GM23338 (cell line): ENCODE measurements around the gene MSH2. TPM values are rescaled to one million over a fixed set of nuclear protein-coding genes. Genes with fewer than 3 reads are reported as not detected.
A peak's percentile ranks its signal among the peaks of the same experiment; 100 is the strongest.

Experiments used
- ATAC-seq: fragments of 200-7000 bp; cut with Tn5 transposase; 3 replicates; pipeline ENCODE4 v1.9.1; 2020
- DNase-seq: peaks from one replicate; pipeline ENCODE4 v3.0.0-alpha.2; 2015; ENCODE audit warnings: low spot score
- H2AFZ ChIP-seq: fragments of 200-600 bp; sonication (generic); 2 replicates; pipeline ENCODE4 v1.8.0; 2016; ENCODE audit warnings: antibody characterized with exemption, mild to moderate bottlenecking, moderate library complexity
- H3F3A ChIP-seq: fragments of 200-600 bp; sonication (generic); replicated peaks from 2 replicates; pipeline ENCODE4 v1.8.0; 2017; ENCODE audit warnings: antibody characterized with exemption, mixed run types, low read depth
- H3K27ac ChIP-seq: fragments of 200-600 bp; sonication (generic); 2 replicates; pipeline ENCODE4 v1.6.1; 2016; ENCODE audit warnings: low read depth
- H3K27me3 ChIP-seq: fragments of 200-600 bp; sonication (generic); 2 replicates; pipeline ENCODE4 v1.8.0; 2016; ENCODE audit warnings: mild to moderate bottlenecking, mixed run types, moderate library complexity; ENCODE audit not compliant: insufficient read depth
- H3K36me3 ChIP-seq: fragments of 200-600 bp; sonication (generic); 2 replicates; pipeline ENCODE4 v1.8.0; 2016; ENCODE audit warnings: mild to moderate bottlenecking; ENCODE audit not compliant: insufficient read depth
- H3K4me1 ChIP-seq: fragments of 200-600 bp; sonication (generic); 2 replicates; pipeline ENCODE4 v1.8.0; 2016; ENCODE audit warnings: mild to moderate bottlenecking, moderate library complexity; ENCODE audit not compliant: insufficient read depth
- H3K4me2 ChIP-seq: fragments of 200-600 bp; sonication (generic); 2 replicates; pipeline ENCODE4 v1.7.1; 2017; ENCODE audit warnings: mixed run types
- H3K4me3 ChIP-seq: fragments of 200-600 bp; sonication (generic); 2 replicates; pipeline ENCODE4 v1.6.1; 2016; ENCODE audit warnings: mixed run types
- H3K79me2 ChIP-seq: fragments of 200-600 bp; sonication (generic); replicated peaks from 2 replicates; pipeline ENCODE4 v1.8.0; 2017; ENCODE audit warnings: mild to moderate bottlenecking; ENCODE audit not compliant: insufficient read depth
- H3K9me2 ChIP-seq: fragments of 200-600 bp; sonication (generic); 2 replicates; pipeline ENCODE4 v1.8.0; 2017; ENCODE audit not compliant: insufficient read depth
- H4K20me1 ChIP-seq: fragments of 200-600 bp; sonication (generic); replicated peaks from 2 replicates; pipeline ENCODE4 v1.8.0; 2017; ENCODE audit warnings: mild to moderate bottlenecking; ENCODE audit not compliant: insufficient read depth
- H3K27ac Mint-ChIP-seq: 2 replicates; pipeline ENCODE4 v1.8.0; 2020; ENCODE audit warnings: inconsistent platforms, mild to moderate bottlenecking, moderate library complexity, mixed read lengths
- H3K27me3 Mint-ChIP-seq: 3 replicates; pipeline ENCODE4 v1.8.0; 2022; ENCODE audit warnings: low read depth, mild to moderate bottlenecking, moderate library complexity, mixed read lengths, inconsistent platforms; ENCODE audit not compliant: insufficient read depth, poor library complexity
- H3K36me3 Mint-ChIP-seq: 3 replicates; pipeline ENCODE4 v1.8.0; 2021; ENCODE audit warnings: low read depth, mild to moderate bottlenecking, inconsistent platforms, moderate library complexity, mixed read lengths
- H3K4me1 Mint-ChIP-seq: 3 replicates; pipeline ENCODE4 v1.8.0; 2020; ENCODE audit warnings: mild to moderate bottlenecking, inconsistent platforms, mixed read lengths
- H3K4me3 Mint-ChIP-seq: 3 replicates; pipeline ENCODE4 v1.8.0; 2021; ENCODE audit warnings: moderate library complexity, mild to moderate bottlenecking, inconsistent platforms, mixed read lengths
- H3K9me3 Mint-ChIP-seq: 3 replicates; pipeline ENCODE4 v1.8.0; 2020; ENCODE audit warnings: moderate library complexity, mild to moderate bottlenecking, inconsistent platforms, mixed read lengths
- CREB1 ChIP-seq: fragments of 250-450 bp; sonication (Bioruptor Pico); IDR thresholded peaks from 2 replicates; pipeline ENCODE4 v1.5.0; 2020; ENCODE audit warnings: low read depth, mild to moderate bottlenecking, moderate library complexity
- CTCF ChIP-seq, 2 experiments: fragments of 200-600 bp in 1 of 2; sonication (generic) in 1 of 2; conservative IDR thresholded peaks; 2 replicates each; pipeline versions ENCODE4 v1.5.1 to v1.6.1; 2016 to 2017; ENCODE audit warnings: antibody characterized with exemption in 2 of 2, low read depth in 2 of 2, mild to moderate bottlenecking in 2 of 2, moderate library complexity in 1 of 2
- ETS1 ChIP-seq: IDR thresholded peaks from 2 replicates; pipeline ENCODE4 v1.6.1; 2016; ENCODE audit warnings: antibody characterized with exemption
- EZH2phosphoT487 ChIP-seq: fragments of 200-600 bp; sonication (generic); IDR thresholded peaks from one replicate; pipeline ENCODE4 v1.8.1; 2018; ENCODE audit warnings: antibody characterized with exemption; ENCODE audit not compliant: unreplicated experiment
- JUNB ChIP-seq: IDR thresholded peaks from one replicate; pipeline ENCODE4 v1.6.1; 2016; ENCODE audit warnings: antibody characterized with exemption; ENCODE audit not compliant: unreplicated experiment
- NANOG ChIP-seq: IDR thresholded peaks from 2 replicates; pipeline ENCODE4 v1.6.1; 2016; ENCODE audit warnings: antibody characterized with exemption, borderline replicate concordance
- POLR2AphosphoS5 ChIP-seq: IDR thresholded peaks from 2 replicates; pipeline ENCODE4 v1.6.1; 2016; ENCODE audit warnings: antibody characterized with exemption, low read depth
- STAT1 ChIP-seq: IDR thresholded peaks from one replicate; pipeline ENCODE4 v1.6.1; 2016; ENCODE audit warnings: antibody characterized with exemption; ENCODE audit not compliant: unreplicated experiment
- ZNF114 ChIP-seq: fragments of 250-450 bp; sonication (Bioruptor Pico); IDR thresholded peaks from 2 replicates; pipeline ENCODE4 v1.5.0; 2020; ENCODE audit warnings: mild to moderate bottlenecking, moderate library complexity
- ZNF462 ChIP-seq: fragments of 250-450 bp; sonication (Bioruptor Pico); IDR thresholded peaks from 2 replicates; pipeline ENCODE4 v1.5.0; 2020; ENCODE audit warnings: mild to moderate bottlenecking, moderate library complexity
- polyA plus RNA-seq: library from polyadenylated mRNA; unstranded; fragments of >200 nt; fragmentation: Nextera tagmentation; extraction: Ambion mirVana; gene quantifications from 2 replicates; pipeline ENCODE4 v1.2.1, GENCODE V29; 2016
- total RNA-seq: library from RNA; depleted of rRNA; stranded (reverse); fragments of >200 nt; shearing (Covaris generic); gene quantifications from 2 replicates; pipeline ENCODE4 v1.2.3, GENCODE V29; 2014

Gene MSH2
- total and polyA plus RNA-seq, 2 experiments from 2014 or later, result 156 to 249 TPM

- Histone ChIP-seq H4K20me1 (no peaks in the 10 kb centered on the region), H3F3A (peaks cover 10% of the 10 kb centered on the region; the same call in 1 of the 2 replicates), H3K4me2 (peak overlapping the region; percentile 87), H3K9me2 (no peaks in the 10 kb centered on the region), H3K79me2 (no peaks in the 10 kb centered on the region), H3K27me3 (peaks cover 29% of the 10 kb centered on the region), H3K27ac (no peak overlapping the region), H3K4me3 (peak overlapping the region; percentile 61), H3K36me3 (no peaks in the 10 kb centered on the region), H2AFZ (no peak overlapping the region), H3K4me1 (peaks cover 19% of the 10 kb centered on the region)
- DNase-seq (no peak), ATAC-seq (no peak)
- Mint-ChIP-seq H3K27ac (no peak overlapping the region), H3K9me3 (no peaks in the 10 kb centered on the region; the same call in 2 of the 3 replicates), H3K4me1 (peaks cover 36% of the 10 kb centered on the region), H3K36me3 (no peaks in the 10 kb centered on the region; the same call in 2 of the 3 replicates), H3K27me3 (peaks cover 25% of the 10 kb centered on the region), H3K4me3 (peak overlapping the region; percentile 45)
- TF ChIP-seq POLR2AphosphoS5 (no peak), JUNB (no peak), NANOG (no peak), CREB1 (CRISPR knock-in tag) (no peak), ZNF114 (CRISPR knock-in tag) (no peak), CTCF (conservative IDR thresholded peaks at IDR 0.05; ENCODE audit: low read depth in 2 of 2) (no peak), ZNF462 (CRISPR knock-in tag) (no peak), EZH2phosphoT487 (no peak), ETS1 (no peak), STAT1 (no peak)
Observed at GRCh38 chr2:47520302-47520630, 117.3 kb downstream of the MSH2 start.
